ENCODE data around the gene RPL27A. TPM values are rescaled to one million over a fixed set of nuclear protein-coding genes. Genes with fewer than 3 reads are reported as not detected.

Gene RPL27A
- total and polyA plus RNA-seq, 3 experiments from 2014 or later: 1,148 to 3,471 (median 1,170) TPM

DNA sequence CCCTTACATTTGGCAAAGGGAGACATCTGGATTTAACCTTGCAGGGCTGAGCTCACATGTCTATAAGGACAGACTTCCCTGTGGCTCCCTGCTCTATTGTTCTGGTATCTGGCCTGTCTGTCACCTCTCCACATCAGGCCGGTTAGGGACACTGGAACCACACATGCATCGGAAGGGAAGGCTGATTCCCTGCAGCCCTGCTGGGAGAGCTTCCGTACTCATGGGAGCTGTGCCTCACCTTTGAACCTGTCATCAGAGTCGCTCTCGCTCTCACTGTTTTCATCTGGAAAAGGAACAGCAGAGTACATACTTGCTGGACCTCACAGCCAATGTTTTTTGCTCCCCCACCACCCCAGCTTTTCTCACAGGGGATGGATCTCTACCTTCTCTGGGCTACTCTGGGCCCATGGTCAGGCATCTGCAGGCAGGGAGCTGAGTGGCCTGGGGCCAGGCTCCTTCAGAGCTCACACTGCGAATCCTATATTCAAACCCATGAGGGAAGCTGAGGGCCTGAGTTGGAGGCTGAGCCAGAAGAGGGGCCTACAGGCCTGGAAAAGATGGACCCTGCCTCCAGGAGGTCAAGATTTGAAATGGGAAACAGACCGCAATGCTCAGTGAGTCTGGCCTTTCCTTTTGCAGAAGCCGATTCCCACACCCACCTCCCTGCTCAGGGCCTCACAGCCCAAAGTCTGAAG is 31.3 kb downstream of the RPL27A start:
- Histone ChIP-seq H3K4me1 (ENCODE audit: insufficient read depth, low read length) (no peaks in the 10 kb centered on the region), H3K27ac (ENCODE audit: low read depth, low read length) (no peak overlapping the region), H3K27me3 (ENCODE audit: insufficient read depth, low read length, poor library complexity, severe bottlenecking) (no peaks in the 10 kb centered on the region), H3K4me3 (ENCODE audit: low read length) (no peak overlapping the region), H3K9me3 (ENCODE audit: low read length) (no peaks in the 10 kb centered on the region), H3K36me3 (ENCODE audit: insufficient read depth, low read length) (no peaks in the 10 kb centered on the region)
- ChIA-PET POLR2A (no interaction called here), CTCF (no interaction called here)
- Mint-ChIP-seq H3K4me3 (no peak overlapping the region), H3K9me3 (no peaks in the 10 kb centered on the region), H3K36me3 (peaks cover 0 to 2% (median 0%) of the 10 kb centered on the region in 3 donors), H3K27me3 (peaks cover 6 to 19% of the 10 kb centered on the region in 2 donors), H3K27ac (no peak overlapping the region), H3K4me1 (peaks cover 0 to 8% (median 2%) of the 10 kb centered on the region in 3 donors)
- DNase-seq: no peak

DNA sequence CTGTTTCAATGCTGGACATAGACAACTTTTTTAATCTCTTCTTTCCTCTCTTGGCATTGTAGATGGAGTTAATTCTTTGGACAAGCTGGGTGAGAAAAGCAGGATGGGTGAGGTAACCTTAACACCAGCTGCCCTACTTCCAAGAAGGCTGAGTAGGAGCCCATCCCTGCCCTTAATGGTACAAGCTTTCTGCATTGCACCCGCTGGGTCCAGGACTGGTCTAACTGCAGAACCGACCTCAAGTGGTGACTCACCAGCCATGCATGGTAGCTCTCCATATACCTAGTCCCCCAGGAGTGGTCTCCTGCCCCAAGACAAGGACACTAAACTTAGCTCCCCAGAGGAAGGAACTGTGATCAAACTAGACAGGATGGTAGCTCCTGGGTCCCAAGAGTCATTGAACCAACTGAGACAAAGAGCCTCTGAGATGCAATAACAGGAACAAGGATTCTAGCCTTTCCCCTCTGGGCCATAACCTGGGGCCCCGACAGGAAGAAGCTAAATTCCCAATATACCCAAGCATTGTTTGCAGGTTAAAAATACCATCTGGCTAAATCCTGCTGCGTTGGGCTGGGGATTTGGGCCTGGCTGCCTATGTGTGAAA is 32.1 kb downstream of the RPL27A start:
- Mint-ChIP-seq H3K27ac (no peak overlapping the region), H3K4me1 (peaks cover 0 to 8% (median 2%) of the 10 kb centered on the region in 3 donors), H3K4me3 (no peak overlapping the region), H3K27me3 (peaks cover 6 to 12% of the 10 kb centered on the region in 2 donors), H3K9me3 (no peaks in the 10 kb centered on the region), H3K36me3 (peaks cover 0 to 2% (median 0%) of the 10 kb centered on the region in 3 donors)
- Histone ChIP-seq H3K27ac (ENCODE audit: low read depth, low read length) (no peak overlapping the region), H3K9me3 (ENCODE audit: low read length) (no peaks in the 10 kb centered on the region), H3K4me1 (ENCODE audit: insufficient read depth, low read length) (no peaks in the 10 kb centered on the region), H3K36me3 (ENCODE audit: insufficient read depth, low read length) (no peaks in the 10 kb centered on the region), H3K27me3 (ENCODE audit: insufficient read depth, low read length, poor library complexity, severe bottlenecking) (no peaks in the 10 kb centered on the region), H3K4me3 (ENCODE audit: low read length) (no peak overlapping the region)
- DNase-seq: no peak
- ChIA-PET CTCF (no interaction called here), POLR2A (no interaction called here)

GRCh38 chr11:8715501-8715900 is 32.9 kb downstream of the RPL27A start:
- no peaks in the 10 kb centered on the region for H3K9me3 Mint-ChIP-seq
- POLR2A ChIA-PET: no interaction called here

GRCh38 chr11:8717544-8717875 is 34.9 kb downstream of the RPL27A start:
- POLR2A ChIA-PET: no interaction called here
- Mint-ChIP-seq H3K4me1 (peaks cover 0 to 8% (median 2%) of the 10 kb centered on the region in 3 donors), H3K9me3 (no peaks in the 10 kb centered on the region), H3K36me3 (peaks cover 0 to 2% (median 0%) of the 10 kb centered on the region in 3 donors), H3K27ac (no peak overlapping the region), H3K27me3 (peaks cover 10 to 14% of the 10 kb centered on the region in 2 donors), H3K4me3 (no peak overlapping the region)
- no peaks in the 10 kb centered on the region for H3K27me3 ChIP-seq (ENCODE audit: insufficient read depth, low read length, poor library complexity, severe bottlenecking)
- H3K4me1 ChIP-seq (ENCODE audit: insufficient read depth, low read length): no peaks in the 10 kb centered on the region
- no peak overlapping the region for H3K27ac ChIP-seq (ENCODE audit: low read depth, low read length)
- H3K4me3 ChIP-seq (ENCODE audit: low read length): no peak overlapping the region
- H3K36me3 ChIP-seq (ENCODE audit: insufficient read depth, low read length): no peaks in the 10 kb centered on the region
- DNase-seq: no peak
- H3K9me3 ChIP-seq (ENCODE audit: low read length): no peaks in the 10 kb centered on the region
- CTCF ChIA-PET: no interaction called here

More at GRCh38 chr11:8715501-8715900, 32.9 kb downstream of the RPL27A start:
- H3K27me3 ChIP-seq (ENCODE audit: insufficient read depth, low read length, poor library complexity, severe bottlenecking): no peaks in the 10 kb centered on the region
- H3K9me3 ChIP-seq (ENCODE audit: low read length): no peaks in the 10 kb centered on the region
- no peak overlapping the region for H3K27ac ChIP-seq (ENCODE audit: low read depth, low read length)
- H3K27me3 Mint-ChIP-seq: peaks cover 6 to 13% of the 10 kb centered on the region in 2 donors
- no peak overlapping the region for H3K4me3 ChIP-seq (ENCODE audit: low read length)
- H3K4me1 Mint-ChIP-seq: peaks cover 0 to 8% (median 2%) of the 10 kb centered on the region in 3 donors
- H3K36me3 Mint-ChIP-seq: peaks cover 0 to 2% (median 0%) of the 10 kb centered on the region in 3 donors
- CTCF ChIA-PET: no interaction called here
- no peak overlapping the region for H3K27ac Mint-ChIP-seq
- no peaks in the 10 kb centered on the region for H3K36me3 ChIP-seq (ENCODE audit: insufficient read depth, low read length)
- no peak for DNase-seq
- H3K4me3 Mint-ChIP-seq: no peak overlapping the region
- H3K4me1 ChIP-seq (ENCODE audit: insufficient read depth, low read length): no peaks in the 10 kb centered on the region

- Histone ChIP-seq H3K36me3 (ENCODE audit: insufficient read depth, low read length) (no peaks in the 10 kb centered on the region), H3K27ac (ENCODE audit: low read depth, low read length) (no peak overlapping the region), H3K27me3 (ENCODE audit: insufficient read depth, low read length, poor library complexity, severe bottlenecking) (no peaks in the 10 kb centered on the region), H3K4me1 (ENCODE audit: insufficient read depth, low read length) (no peaks in the 10 kb centered on the region), H3K4me3 (ENCODE audit: low read length) (no peak overlapping the region), H3K9me3 (ENCODE audit: low read length) (no peaks in the 10 kb centered on the region)
- Mint-ChIP-seq H3K4me1 (peaks cover 0 to 8% (median 2%) of the 10 kb centered on the region in 3 donors), H3K4me3 (no peak overlapping the region), H3K36me3 (peaks cover 0 to 2% (median 0%) of the 10 kb centered on the region in 3 donors), H3K9me3 (no peaks in the 10 kb centered on the region), H3K27ac (peak overlapping the region in 1 of 8 donors; percentile 74), H3K27me3 (peaks cover 11 to 20% of the 10 kb centered on the region in 2 donors)
- ChIA-PET CTCF (no interaction called here), POLR2A (no interaction called here)
- no peak for DNase-seq
Observed at GRCh38 chr11:8717876-8718753, 35.5 kb downstream of the RPL27A start.

GRCh38 chr11:8719211-8719649 is 36.6 kb downstream of the RPL27A start:
- H3K27ac ChIP-seq (ENCODE audit: low read depth, low read length): no peak overlapping the region
- no peak overlapping the region for H3K4me3 ChIP-seq (ENCODE audit: low read length)
- no peak overlapping the region for H3K27ac Mint-ChIP-seq
- peaks cover 0 to 2% (median 0%) of the 10 kb centered on the region in 3 donors for H3K36me3 Mint-ChIP-seq
- peaks cover 11 to 23% of the 10 kb centered on the region in 2 donors for H3K27me3 Mint-ChIP-seq
- H3K4me1 ChIP-seq (ENCODE audit: insufficient read depth, low read length): no peaks in the 10 kb centered on the region
- H3K4me3 Mint-ChIP-seq: no peak overlapping the region
- ChIA-PET CTCF (no interaction called here), POLR2A (no interaction called here)
- H3K4me1 Mint-ChIP-seq: peaks cover 0 to 8% (median 2%) of the 10 kb centered on the region in 3 donors
- no peaks in the 10 kb centered on the region for H3K9me3 Mint-ChIP-seq
- H3K36me3 ChIP-seq (ENCODE audit: insufficient read depth, low read length): no peaks in the 10 kb centered on the region
- no peak for DNase-seq
- H3K9me3 ChIP-seq (ENCODE audit: low read length): no peaks in the 10 kb centered on the region
- no peaks in the 10 kb centered on the region for H3K27me3 ChIP-seq (ENCODE audit: insufficient read depth, low read length, poor library complexity, severe bottlenecking)

- POLR2A ChIA-PET: no interaction called here
- no peaks in the 10 kb centered on the region for H3K9me3 Mint-ChIP-seq
Observed at GRCh38 chr11:8719721-8720120, 37.1 kb downstream of the RPL27A start.

GRCh38 chr11:8720352-8720751 is 37.8 kb downstream of the RPL27A start:
- Mint-ChIP-seq H3K4me1 (peaks cover 0 to 8% (median 2%) of the 10 kb centered on the region in 3 donors), H3K27me3 (peaks cover 11 to 23% of the 10 kb centered on the region in 2 donors), H3K36me3 (peaks cover 0 to 2% (median 0%) of the 10 kb centered on the region in 3 donors), H3K27ac (no peak overlapping the region), H3K9me3 (no peaks in the 10 kb centered on the region), H3K4me3 (no peak overlapping the region)
- no peaks in the 10 kb centered on the region for H3K9me3 ChIP-seq (ENCODE audit: low read length)
- H3K4me3 ChIP-seq (ENCODE audit: low read length): no peak overlapping the region
- no peak overlapping the region for H3K27ac ChIP-seq (ENCODE audit: low read depth, low read length)
- no peaks in the 10 kb centered on the region for H3K4me1 ChIP-seq (ENCODE audit: insufficient read depth, low read length)
- no peak for DNase-seq
- no peaks in the 10 kb centered on the region for H3K27me3 ChIP-seq (ENCODE audit: insufficient read depth, low read length, poor library complexity, severe bottlenecking)
- POLR2A ChIA-PET: no interaction called here
- H3K36me3 ChIP-seq (ENCODE audit: insufficient read depth, low read length): no peaks in the 10 kb centered on the region
- CTCF ChIA-PET: no interaction called here

More at GRCh38 chr11:8719721-8720120, 37.1 kb downstream of the RPL27A start:
- Histone ChIP-seq H3K4me3 (ENCODE audit: low read length) (no peak overlapping the region), H3K9me3 (ENCODE audit: low read length) (no peaks in the 10 kb centered on the region), H3K4me1 (ENCODE audit: insufficient read depth, low read length) (no peaks in the 10 kb centered on the region), H3K36me3 (ENCODE audit: insufficient read depth, low read length) (no peaks in the 10 kb centered on the region), H3K27me3 (ENCODE audit: insufficient read depth, low read length, poor library complexity, severe bottlenecking) (no peaks in the 10 kb centered on the region), H3K27ac (ENCODE audit: low read depth, low read length) (no peak overlapping the region)
- H3K27me3 Mint-ChIP-seq: peaks cover 11 to 23% of the 10 kb centered on the region in 2 donors
- peaks cover 0 to 8% (median 2%) of the 10 kb centered on the region in 3 donors for H3K4me1 Mint-ChIP-seq
- H3K4me3 Mint-ChIP-seq: no peak overlapping the region
- CTCF ChIA-PET: no interaction called here
- H3K36me3 Mint-ChIP-seq: peaks cover 0 to 2% (median 0%) of the 10 kb centered on the region in 3 donors
- H3K27ac Mint-ChIP-seq: no peak overlapping the region
- DNase-seq: no peak
